Suprapubic skin (tissue), 4 donors: Measurements from ENCODE around the gene LSG1. TPM values are rescaled to one million over a fixed set of nuclear protein-coding genes. Genes with fewer than 3 reads are reported as not detected.

Source experiments
- DNase-seq, 2 donors: peaks; one replicate each; pipeline ENCODE4 v3.0.0-alpha.2; 2019; ENCODE audit warnings: low spot score in 2 of 2
- H3K27ac ChIP-seq: fragments of 200-600 bp; sonication (generic); one replicate; pipeline ENCODE4 v1.5.1; 2019
- H3K27me3 ChIP-seq: fragments of 200-600 bp; sonication (generic); one replicate; pipeline ENCODE4 v1.5.1; 2019
- H3K36me3 ChIP-seq: fragments of 200-600 bp; sonication (generic); one replicate; pipeline ENCODE4 v1.5.1; 2019
- H3K4me1 ChIP-seq: fragments of 200-600 bp; sonication (generic); one replicate; pipeline ENCODE4 v1.5.1; 2019
- H3K4me3 ChIP-seq: fragments of 200-600 bp; sonication (generic); one replicate; pipeline ENCODE4 v1.5.1; 2019; ENCODE audit warnings: mild to moderate bottlenecking
- H3K9me3 ChIP-seq: fragments of 200-600 bp; sonication (generic); one replicate; pipeline ENCODE4 v1.5.1; 2019
- EP300 ChIP-seq: sonication (generic); formaldehyde crosslinking; IDR thresholded peaks from one replicate; pipeline ENCODE4 v1.6.1; 2017; ENCODE audit warnings: antibody characterized with exemption
- POLR2A ChIP-seq, 2 donors: fragments of 450-650 bp; IDR thresholded peaks; one replicate each; pipeline ENCODE4 v1.6.1; 2017; ENCODE audit warnings: antibody characterized with exemption in 2 of 2, mild to moderate bottlenecking in 2 of 2, moderate library complexity in 2 of 2
- POLR2AphosphoS5 ChIP-seq, 3 donors: sonication (generic); formaldehyde crosslinking; IDR thresholded peaks; one replicate each; pipeline ENCODE4 v1.6.1; 2017; ENCODE audit warnings: antibody characterized with exemption in 3 of 3
- WGBS: methylation state at CpG from one replicate; pipeline ENCODE4 v1.1.5; 2018; 5-methylcytosine and 5-hydroxymethylcytosine counted together
- total RNA-seq, 4 donors: library from RNA; depleted of rRNA; stranded (reverse); fragments of >200 nt; gene quantifications; one replicate each; pipeline ENCODE4 v1.1.0, GENCODE V29; 2016
- TF ChIP-seq, protein P1 (sequence below), 2 donors: fragments of 200-600 bp in 1 of 2; fragments of 450-650 bp in 1 of 2; sonication (generic) in 1 of 2; IDR thresholded peaks; one replicate each; pipeline ENCODE4 v1.5.1; 2016 to 2019; ENCODE audit warnings: antibody characterized with exemption in 2 of 2, mild to moderate bottlenecking in 1 of 2, moderate library complexity in 1 of 2

The LSG1 gene
- total RNA-seq, 4 donors from 2014 or later = 51.7 to 86.5 (median 56.6) TPM

DNA sequence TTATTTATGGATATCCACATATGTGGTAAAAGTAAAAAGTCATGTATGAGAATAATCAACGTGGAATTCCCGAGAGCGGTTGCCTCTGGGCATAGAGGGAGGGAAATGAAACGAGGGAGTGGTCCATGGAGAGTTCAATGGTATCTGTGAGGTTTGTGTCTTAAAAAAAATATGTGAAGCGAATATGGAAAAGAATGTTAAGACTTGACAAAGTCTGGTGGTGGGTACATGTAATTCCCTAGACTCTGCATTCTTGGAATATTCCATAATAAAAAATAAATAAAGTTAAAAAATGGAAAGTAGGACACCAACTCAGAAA, 42.1 kb upstream of the LSG1 start:
- 61% methylated on average over 5 of the region's 5 CpGs for WGBS
- no peak overlapping the region for H3K27ac ChIP-seq
- no peaks in the 10 kb centered on the region for H3K27me3 ChIP-seq
- H3K36me3 ChIP-seq = no peaks in the 10 kb centered on the region
- no peaks in the 10 kb centered on the region for H3K9me3 ChIP-seq
- H3K4me3 ChIP-seq = no peak overlapping the region
- TF ChIP-seq, protein P1, sequence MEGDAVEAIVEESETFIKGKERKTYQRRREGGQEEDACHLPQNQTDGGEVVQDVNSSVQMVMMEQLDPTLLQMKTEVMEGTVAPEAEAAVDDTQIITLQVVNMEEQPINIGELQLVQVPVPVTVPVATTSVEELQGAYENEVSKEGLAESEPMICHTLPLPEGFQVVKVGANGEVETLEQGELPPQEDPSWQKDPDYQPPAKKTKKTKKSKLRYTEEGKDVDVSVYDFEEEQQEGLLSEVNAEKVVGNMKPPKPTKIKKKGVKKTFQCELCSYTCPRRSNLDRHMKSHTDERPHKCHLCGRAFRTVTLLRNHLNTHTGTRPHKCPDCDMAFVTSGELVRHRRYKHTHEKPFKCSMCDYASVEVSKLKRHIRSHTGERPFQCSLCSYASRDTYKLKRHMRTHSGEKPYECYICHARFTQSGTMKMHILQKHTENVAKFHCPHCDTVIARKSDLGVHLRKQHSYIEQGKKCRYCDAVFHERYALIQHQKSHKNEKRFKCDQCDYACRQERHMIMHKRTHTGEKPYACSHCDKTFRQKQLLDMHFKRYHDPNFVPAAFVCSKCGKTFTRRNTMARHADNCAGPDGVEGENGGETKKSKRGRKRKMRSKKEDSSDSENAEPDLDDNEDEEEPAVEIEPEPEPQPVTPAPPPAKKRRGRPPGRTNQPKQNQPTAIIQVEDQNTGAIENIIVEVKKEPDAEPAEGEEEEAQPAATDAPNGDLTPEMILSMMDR (IDR thresholded peaks at IDR 0.05) = no peak
- TF ChIP-seq EP300 (no peak), POLR2AphosphoS5 (IDR thresholded peaks at IDR 0.05) (no peak), POLR2A (IDR thresholded peaks at IDR 0.05) (no peak)
- no peak for DNase-seq
- peaks cover 9% of the 10 kb centered on the region for H3K4me1 ChIP-seq

DNA sequence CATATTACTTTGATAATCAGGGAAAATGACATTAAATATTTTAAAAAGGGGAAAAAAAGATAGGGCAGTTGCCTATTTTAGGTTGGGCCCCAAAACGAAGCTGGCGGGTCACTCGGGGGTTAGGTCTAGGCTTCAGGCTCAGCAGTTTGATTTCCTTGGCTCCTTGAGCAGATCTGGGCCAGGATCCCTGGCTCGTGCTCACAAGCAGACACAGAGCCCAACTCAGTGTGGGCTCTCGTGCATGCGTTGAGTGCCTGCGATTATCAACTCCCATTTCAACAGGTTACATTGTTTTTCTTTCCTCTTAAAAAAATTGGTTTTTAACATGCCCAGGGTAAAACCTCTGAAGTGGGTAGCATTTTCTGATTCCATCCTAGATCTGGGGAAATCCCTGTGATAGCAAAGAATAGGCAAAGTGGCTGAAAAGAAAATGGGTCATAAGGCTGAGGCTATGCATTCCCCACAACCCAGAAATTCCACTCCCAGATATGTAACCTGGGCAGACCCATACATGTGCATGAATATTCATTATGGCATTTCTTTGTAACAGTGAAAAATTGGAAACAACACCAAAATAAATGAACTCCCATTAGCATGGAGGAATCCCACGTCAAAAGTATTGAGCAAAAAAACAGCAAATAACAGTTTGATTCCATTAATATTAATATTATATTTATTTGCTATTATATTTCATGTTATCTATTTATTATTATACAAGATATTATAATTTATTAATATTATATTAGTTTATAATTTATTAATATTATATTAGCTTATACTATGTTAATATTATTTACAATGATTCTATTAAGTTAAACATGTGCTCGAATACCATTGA, 41.5 kb upstream of the LSG1 start:
- WGBS = 68% methylated on average over 9 of the region's 9 CpGs
- Histone ChIP-seq H3K36me3 (no peaks in the 10 kb centered on the region), H3K4me3 (no peak overlapping the region), H3K27me3 (no peaks in the 10 kb centered on the region), H3K27ac (no peak overlapping the region), H3K4me1 (peaks cover 9% of the 10 kb centered on the region), H3K9me3 (no peaks in the 10 kb centered on the region)
- TF ChIP-seq POLR2AphosphoS5 (IDR thresholded peaks at IDR 0.05) (no peak), EP300 (no peak)
- TF ChIP-seq, protein P1 (IDR thresholded peaks at IDR 0.05) = no peak
- DNase-seq = no peak

DNA sequence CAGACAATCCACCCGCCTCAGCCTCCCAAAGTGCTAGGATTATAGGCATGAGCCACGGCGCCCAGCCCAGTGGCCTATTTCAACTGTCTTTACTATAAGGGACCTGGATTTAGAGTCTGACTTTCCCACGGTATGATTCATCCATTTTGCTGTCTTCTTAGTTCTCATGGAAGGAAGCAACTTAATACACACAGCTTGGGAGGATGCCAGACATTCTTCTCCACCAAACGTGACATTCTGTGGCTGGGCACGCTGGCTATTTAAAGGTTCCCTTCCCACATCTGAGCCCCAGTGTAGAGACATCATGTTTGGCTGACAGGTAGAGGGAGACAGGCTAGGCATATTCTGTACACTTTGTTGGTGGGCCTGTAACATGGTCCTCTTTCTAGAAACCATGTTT, 39.9 kb upstream of the LSG1 start:
- H3K4me1 ChIP-seq = peaks cover 9% of the 10 kb centered on the region
- no peak overlapping the region for H3K4me3 ChIP-seq
- WGBS = 55% methylated on average over 6 of the region's 6 CpGs
- DNase-seq = no peak
- H3K27ac ChIP-seq = no peak overlapping the region
- TF ChIP-seq POLR2A (IDR thresholded peaks at IDR 0.05) (no peak), EP300 (no peak)
- no peaks in the 10 kb centered on the region for H3K27me3 ChIP-seq
- H3K9me3 ChIP-seq = no peaks in the 10 kb centered on the region
- H3K36me3 ChIP-seq = no peaks in the 10 kb centered on the region

DNA sequence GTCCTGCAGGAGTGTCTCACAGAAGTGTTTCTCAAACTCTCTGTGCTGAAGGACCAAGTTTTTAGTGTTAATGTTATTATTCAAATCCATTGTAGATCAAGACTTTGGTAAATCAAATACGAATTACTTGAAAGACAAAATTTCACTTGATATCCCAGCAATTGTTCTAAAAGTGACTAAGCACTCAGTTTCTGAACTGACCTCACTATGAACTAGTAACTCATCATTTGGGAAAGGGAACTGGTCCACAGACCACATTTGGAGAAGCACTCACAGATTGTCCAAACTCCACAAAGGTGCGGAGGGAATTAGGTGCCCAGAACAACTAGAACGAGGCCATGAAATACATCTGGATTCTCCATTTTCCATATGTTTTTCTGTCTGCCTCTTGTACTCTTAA, 39.3 kb upstream of the LSG1 start:
- no peak overlapping the region for H3K4me3 ChIP-seq
- TF ChIP-seq POLR2AphosphoS5 (IDR thresholded peaks at IDR 0.05) (no peak), POLR2A (IDR thresholded peaks at IDR 0.05) (no peak), EP300 (no peak)
- TF ChIP-seq, protein P1 (IDR thresholded peaks at IDR 0.05) = no peak
- no peaks in the 10 kb centered on the region for H3K36me3 ChIP-seq
- 96% methylated on average over 3 of the region's 3 CpGs for WGBS
- H3K4me1 ChIP-seq = peaks cover 9% of the 10 kb centered on the region
- no peaks in the 10 kb centered on the region for H3K9me3 ChIP-seq
- DNase-seq = no peak
- no peaks in the 10 kb centered on the region for H3K27me3 ChIP-seq
- no peak overlapping the region for H3K27ac ChIP-seq

DNA sequence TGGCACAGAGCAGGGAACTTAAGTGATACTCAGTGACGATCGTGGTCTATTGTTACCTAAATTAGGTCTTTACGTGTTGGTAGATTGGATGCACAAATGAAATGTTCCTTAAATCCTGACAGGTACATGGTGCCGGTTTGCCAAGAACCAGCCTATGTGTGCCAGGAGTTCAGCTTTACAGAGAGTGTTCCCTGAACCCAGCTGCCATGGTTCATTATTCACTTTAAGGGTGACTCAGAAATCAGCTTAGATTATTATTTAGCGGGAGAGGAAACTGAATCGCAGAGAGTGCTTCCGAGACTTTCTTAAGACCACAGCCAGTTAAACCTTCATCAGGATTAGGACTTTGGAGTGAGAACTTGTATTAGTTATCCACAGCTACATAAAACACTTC, 35.2 kb upstream of the LSG1 start:
- Histone ChIP-seq H3K27me3 (no peaks in the 10 kb centered on the region), H3K4me3 (no peak overlapping the region), H3K27ac (no peak overlapping the region), H3K9me3 (no peaks in the 10 kb centered on the region), H3K4me1 (no peaks in the 10 kb centered on the region), H3K36me3 (no peaks in the 10 kb centered on the region)
- DNase-seq = no peak
- WGBS = 76% methylated on average over 7 of the region's 7 CpGs
- no peak for TF ChIP-seq EP300
- TF ChIP-seq, protein P1 (IDR thresholded peaks at IDR 0.05) = no peak
- no peak for TF ChIP-seq POLR2AphosphoS5 (IDR thresholded peaks at IDR 0.05)
- TF ChIP-seq POLR2A (IDR thresholded peaks at IDR 0.05) = no peak

DNA sequence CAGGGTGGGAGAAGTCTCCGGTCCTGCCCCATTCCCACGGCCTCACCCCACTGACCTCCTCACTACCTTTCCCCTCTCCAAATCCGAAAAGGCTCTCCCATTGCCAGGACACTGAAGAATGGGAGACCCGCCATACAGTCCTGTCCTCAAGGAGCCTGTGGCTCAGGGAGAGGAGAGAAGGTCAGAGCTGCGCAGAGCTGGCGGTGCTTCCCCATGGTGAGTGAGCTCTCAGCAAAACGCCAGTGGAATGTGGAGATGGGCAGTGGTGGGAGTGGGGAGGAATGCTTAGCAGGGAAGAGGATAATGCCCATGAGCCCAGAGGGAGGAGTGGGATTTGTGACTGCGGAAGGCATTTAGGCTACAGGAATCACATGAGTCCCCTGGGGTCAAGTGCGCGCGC, 33.8 kb upstream of the LSG1 start:
- Histone ChIP-seq H3K9me3 (no peaks in the 10 kb centered on the region), H3K27ac (no peak overlapping the region), H3K4me1 (no peaks in the 10 kb centered on the region), H3K4me3 (no peak overlapping the region), H3K36me3 (no peaks in the 10 kb centered on the region), H3K27me3 (no peaks in the 10 kb centered on the region)
- TF ChIP-seq POLR2AphosphoS5 (IDR thresholded peaks at IDR 0.05) (no peak), EP300 (no peak), POLR2A (IDR thresholded peaks at IDR 0.05) (no peak)
- TF ChIP-seq, protein P1 (IDR thresholded peaks at IDR 0.05) = no peak
- DNase-seq = no peak
- 83% methylated on average over 10 of the region's 11 CpGs for WGBS
